Occipital lobe (tissue), 2 donors: ENCODE measurements around the gene HIPK2. TPM values are rescaled to one million over a fixed set of nuclear protein-coding genes. Genes with fewer than 3 reads are reported as not detected.

Experiments
- DNase-seq: peaks from one replicate; lab custom pipeline; 2025; lab: John Stamatoyannopoulos, UW
- total RNA-seq: library from RNA; depleted of rRNA; stranded (reverse); fragments of >200 nt; gene quantifications from one replicate; pipeline ENCODE4 v1.2.3, GENCODE V29; 2014

The HIPK2 gene
- total RNA-seq, 1 donor from 2014 or later: 12.0 TPM

DNA sequence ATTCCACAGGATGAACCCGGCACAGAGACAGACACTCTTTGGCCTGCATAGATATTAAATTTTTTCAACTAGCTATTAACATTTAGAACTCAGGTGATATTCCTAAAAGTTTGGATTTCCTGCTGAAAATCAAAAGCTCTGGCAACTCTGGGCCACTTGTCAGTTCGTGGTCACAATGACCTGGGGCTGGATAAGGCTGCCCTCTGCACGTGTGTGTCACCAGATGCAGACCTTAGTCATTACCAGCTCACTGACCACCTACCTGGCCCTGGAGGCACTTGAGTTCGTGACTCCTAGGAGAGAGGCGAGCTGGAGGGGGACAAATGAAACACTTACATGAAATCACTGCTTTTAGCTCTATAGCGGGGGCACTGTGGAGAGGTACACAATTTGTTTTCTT lies 126.5 kb downstream of the HIPK2 start:
- DNase-seq: no peak

DNA sequence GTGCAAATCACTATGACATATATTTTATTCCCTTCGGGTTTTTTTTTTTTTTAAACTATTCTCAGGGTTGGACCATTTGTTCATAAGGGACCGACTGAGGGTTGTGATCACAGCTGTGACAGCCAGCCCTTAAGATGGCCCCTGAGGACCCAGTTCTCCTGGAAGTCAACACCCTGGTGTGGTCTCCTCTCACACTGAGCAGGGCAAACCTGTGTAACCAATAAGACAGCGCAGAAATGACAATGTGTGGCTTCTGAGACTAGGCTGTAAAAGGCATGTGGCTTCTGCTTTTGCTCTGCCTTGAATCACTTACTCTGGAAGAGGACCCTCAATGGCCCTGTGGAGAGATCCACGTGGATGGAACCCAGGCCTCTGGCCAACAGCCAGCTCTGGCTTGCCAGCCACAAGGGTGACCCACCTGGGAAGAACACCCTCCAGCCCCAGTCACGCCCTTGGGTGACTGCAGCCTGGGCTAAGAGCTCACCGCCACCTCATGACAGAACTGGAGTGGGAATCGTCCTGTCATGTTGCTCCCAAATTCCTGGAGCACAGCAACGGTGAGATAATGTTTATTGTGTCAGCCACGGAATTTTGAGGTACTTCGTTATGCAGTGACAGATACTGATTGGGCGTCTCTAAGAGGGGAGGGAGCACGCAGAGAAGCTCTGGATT lies 127.2 kb downstream of the HIPK2 start:
- no peak for DNase-seq

DNA sequence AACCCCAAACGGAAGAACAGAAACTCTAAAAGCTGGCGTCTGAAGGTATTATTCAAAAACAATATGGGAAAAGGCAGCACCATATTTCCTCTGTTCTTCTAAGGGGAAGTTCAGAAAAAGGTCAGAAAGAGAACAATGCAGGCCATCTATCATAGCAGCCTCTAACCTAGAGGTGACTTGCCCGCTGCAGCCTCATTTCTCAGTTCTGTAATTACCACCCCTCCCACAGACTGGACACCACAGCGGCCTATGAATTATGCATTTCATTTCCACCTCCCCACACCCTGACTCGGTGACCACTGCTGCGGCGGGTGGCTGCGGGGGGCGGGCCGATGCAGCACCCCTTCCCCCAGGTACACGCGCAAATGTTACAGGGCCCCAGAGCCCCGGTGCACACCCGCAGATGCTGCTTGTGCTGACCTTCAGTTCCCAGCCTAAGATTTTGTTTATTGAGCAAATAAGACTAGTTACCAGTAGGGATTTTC lies 128.8 kb downstream of the HIPK2 start:
- DNase-seq: no peak

- no peak for DNase-seq
Observed at GRCh38 chr7:139648391-139648861, 129.4 kb downstream of the HIPK2 start.

DNA sequence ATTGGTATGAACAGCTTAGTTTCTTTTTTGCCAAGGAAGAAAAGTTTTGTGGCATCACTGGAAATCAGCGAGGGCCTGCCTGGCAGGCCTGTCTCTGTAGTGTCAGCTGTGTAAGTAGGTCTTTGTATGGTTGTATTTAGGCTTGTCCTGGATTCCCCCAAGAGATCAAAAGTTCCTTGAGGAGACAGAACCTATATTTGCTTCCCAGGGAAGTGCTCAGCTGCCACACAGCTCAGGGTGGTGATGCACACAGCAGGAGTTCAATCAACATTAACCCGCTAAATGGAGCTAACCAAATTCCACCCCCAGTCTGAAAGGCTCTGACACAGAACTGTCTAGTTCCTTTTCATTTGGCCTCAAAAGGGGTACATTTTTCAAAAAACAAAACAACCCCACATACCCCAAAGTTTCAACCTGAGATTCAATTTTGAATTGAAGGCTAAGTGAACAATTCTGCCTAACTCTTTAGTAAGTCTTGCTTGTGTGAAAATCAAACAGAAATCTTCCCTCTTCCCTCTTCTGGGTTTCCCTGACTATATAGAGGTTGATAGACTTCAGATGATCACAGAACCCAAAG lies 129.9 kb downstream of the HIPK2 start:
- DNase-seq: no peak

GRCh38 chr7:139647085-139647484 lies 130.7 kb downstream of the HIPK2 start:
- DNase-seq: no peak

GRCh38 chr7:139646566-139646965 lies 131.2 kb downstream of the HIPK2 start:
- DNase-seq: peak; percentile 14

GRCh38 chr7:139645572-139646523 lies 131.9 kb downstream of the HIPK2 start:
- DNase-seq: peak; percentile 65

- no peak for DNase-seq
Observed at GRCh38 chr7:139643951-139644585, 133.7 kb downstream of the HIPK2 start.

- DNase-seq: no peak
Observed at GRCh38 chr7:139642283-139642682, 135.5 kb downstream of the HIPK2 start.

- DNase-seq: no peak
Observed at GRCh38 chr7:139641337-139641992, 136.3 kb downstream of the HIPK2 start.

DNA sequence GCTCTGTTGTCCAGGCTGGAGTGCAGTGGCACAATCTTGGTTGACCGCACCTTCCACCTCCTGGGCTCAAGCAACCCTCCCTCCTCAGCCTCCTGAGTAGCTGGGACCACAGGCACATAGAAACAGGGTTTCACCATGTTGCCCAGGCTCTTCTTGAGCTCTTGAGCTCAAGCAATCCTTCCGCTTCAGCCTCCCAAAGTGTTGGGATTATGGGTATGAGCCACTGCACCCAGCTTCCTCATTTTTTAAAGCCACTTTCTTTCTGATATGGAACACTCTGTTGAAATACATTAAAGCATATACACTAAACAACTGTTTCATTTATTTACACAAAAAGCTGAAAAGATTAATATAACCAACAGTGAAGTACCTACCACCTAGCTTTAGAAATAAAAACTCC lies 137.1 kb downstream of the HIPK2 start:
- DNase-seq: no peak

GRCh38 chr7:139639563-139639962 lies 138.2 kb downstream of the HIPK2 start:
- DNase-seq: no peak

GRCh38 chr7:139635526-139636302 lies 142.1 kb downstream of the HIPK2 start:
- no peak for DNase-seq

GRCh38 chr7:139634087-139634486 lies 143.7 kb downstream of the HIPK2 start:
- DNase-seq: no peak

GRCh38 chr7:139631520-139632031 lies 146.2 kb downstream of the HIPK2 start:
- no peak for DNase-seq

DNA sequence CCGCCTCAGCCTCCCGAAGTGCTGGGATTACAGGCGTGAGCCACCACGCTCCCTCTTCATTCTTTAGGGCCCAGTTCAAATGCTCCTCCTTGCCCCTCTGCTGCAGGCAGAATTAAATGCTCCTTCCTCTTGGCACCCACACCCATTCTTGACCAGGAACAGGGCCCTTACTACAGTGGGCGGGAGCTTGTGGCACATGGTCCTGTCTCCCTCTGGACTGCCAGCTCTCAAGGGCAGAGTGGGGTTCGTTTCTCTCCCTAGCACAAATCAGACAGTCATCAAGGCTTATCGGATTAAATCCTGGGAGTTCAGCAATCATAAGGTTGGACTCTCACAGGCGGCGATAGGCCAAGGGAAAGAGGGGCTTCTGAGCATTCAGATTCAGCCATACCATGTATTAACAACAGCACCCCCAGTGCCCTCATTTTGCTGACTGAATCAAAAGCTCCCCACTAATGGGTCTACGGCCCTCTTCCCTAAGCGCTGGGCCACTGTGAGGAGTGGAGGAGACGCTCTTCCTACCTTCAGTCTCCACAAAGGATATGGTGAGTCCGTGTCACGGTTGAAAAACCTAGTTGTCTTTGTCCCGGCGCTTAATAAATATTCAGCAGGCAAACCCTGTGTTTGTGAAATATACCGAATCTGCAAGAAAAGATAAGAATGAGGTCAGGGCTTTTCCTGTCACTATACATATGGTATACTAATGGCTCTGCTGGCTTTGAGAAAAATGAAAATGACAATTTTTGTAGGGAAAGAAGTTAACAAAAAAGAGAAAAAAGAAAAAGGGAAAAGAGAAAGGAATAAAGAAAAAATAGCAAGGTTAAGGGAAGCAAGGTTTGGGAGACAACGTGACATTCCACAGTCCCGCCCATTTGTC lies 146.9 kb downstream of the HIPK2 start:
- DNase-seq: no peak

DNA sequence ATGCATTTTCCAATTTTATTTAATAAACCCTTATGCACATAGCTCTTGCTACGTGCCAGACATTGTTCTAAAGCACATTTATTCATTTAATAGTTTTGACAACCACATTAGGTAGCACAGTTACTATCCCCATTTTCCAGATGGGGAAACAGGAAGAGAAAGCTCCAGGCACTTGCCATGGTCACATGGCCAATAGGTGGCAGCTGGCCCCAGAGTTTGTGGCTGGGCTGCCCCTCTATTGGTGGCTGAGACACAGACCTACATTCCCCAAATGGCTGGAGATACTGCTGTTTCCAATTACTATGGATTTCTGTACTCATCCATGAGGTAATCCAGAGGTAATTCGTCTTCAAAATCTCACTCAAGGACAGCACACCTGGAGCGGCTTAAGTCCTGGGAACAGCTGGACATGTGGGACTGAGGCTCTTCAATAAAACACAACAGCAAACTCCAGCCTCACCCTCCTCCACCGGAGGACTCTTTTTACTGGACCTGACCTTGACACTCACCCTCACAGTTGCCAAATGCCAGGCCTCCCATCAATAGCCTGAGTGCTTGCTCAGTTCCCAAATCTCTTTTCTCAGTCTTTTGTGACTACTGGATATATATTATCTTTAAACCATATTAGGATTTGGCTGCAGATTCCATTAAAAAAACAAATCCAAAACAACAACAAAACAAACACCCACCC lies 148.3 kb downstream of the HIPK2 start:
- DNase-seq: no peak
